OCI-M2 (cell line): ENCODE results near the gene FEV.

Experiments used
- DNase-seq: peaks from one replicate; lab custom pipeline; 2025; ENCODE audit not compliant: unreplicated experiment; lab: John Stamatoyannopoulos, UW

FEV gene

GRCh38 chr2:218993345-218994315 lies 8.6 kb upstream of the FEV start, which contains the start of gene CRYBA2:
CRYBA2 (minus strand) TSS chr2:218993422; CDS start chr2:218993176, 246 bp downstream.
- no peak for DNase-seq

DNA sequence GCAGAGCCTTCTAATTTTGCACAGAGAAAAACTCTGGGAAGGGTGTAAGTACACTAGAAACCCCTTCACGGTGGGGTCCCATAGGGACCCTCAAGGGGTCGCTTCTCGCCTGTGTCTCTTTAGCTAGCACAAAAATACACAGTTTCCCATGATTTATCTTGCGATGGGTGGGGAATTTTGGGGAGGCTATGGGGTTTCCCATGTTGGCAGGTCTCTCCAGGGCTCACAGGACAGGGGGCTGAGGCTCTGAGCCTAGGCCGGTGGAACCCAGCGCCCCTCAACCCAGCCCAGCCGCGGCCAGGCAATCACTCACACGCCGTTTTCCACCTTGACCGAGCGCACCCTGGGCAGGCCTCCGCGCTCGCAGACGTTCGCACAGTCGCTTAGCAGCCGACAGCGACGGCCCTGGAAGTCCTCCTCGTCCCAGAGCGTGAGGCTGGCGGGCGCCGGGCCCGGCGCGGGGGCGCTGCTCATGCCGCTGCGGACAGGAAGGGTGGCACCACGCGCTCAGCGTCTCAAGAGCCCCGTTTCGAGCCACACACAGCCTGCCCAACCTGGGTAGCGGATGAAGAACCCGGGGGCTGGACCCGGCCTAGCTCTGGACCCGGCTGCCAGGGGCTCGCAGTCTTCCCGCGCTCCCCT lies 7.8 kb upstream of the FEV start:
- no peak for DNase-seq

GRCh38 chr2:218992196-218992595 lies 7.2 kb upstream of the FEV start:
- DNase-seq: no peak

DNA sequence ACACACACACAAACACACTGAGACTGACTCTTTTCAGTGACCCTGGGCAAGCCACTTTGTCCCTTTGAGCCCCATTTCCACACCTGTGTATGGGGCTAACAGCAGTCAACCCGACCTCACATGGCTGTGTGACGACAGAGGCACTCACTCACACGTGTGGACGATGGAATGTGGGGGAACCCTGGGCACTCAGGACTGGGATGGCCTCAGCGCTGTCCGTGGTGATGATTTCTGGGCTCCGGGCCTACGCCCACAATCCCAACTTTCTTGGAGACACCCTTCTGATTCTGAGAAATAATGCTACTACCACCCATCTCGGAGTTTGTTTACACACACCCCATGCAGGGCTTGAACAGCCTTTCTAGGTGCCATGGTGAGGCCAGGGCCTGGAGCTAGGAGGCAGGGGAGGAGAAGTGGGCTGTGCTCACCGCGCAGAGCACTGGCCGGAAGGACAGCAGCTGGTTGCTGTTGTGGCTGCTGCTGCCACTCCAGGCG lies 6.7 kb upstream of the FEV start:
- no peak for DNase-seq

DNA sequence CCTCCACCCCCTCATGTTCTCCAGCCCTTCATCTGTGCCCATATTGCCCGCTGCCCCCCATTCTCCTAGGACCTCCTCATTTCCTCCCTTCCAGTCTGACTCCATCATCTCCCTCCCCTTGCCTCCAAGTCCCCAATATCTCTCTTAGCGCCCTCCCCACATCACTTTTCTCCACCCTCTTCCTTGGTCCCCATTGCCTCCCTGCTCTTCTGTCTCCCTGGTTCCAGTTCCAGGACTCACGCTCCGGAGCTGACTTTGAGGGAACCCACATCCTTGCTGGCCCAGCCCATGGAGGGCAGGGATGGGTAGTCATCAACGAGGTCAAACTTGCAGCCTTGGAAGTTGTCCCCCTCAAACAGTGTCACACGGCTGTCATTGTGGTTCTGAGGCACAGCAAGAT lies 5.6 kb upstream of the FEV start:
- DNase-seq: no peak

GRCh38 chr2:218990052-218990451 lies 5.1 kb upstream of the FEV start:
- no peak for DNase-seq

DNA sequence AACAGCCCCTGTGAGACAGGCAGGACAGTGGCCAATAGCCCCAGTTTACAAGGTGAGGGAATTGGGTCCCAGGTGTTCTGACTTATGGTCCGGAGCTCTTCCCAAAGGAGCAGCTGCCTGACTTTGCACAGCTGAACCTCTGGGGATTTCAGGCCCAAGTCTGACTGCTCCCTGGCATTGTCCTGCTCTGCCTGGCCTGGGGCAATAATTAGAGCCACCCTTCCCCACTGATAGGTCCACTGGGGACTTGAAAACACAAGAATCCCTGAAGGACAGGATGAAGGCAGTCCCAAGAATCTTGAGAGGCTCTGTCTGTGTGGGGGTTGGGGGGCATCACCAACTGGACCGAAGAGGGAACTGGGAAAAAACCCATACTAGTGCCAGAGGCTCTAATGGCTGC lies 3.7 kb upstream of the FEV start:
- DNase-seq: no peak

- DNase-seq: no peak
These were observed 3.2 kb upstream of the FEV start for GRCh38 chr2:218988164-218988563.

GRCh38 chr2:218986148-218986761 lies 1.3 kb upstream of the FEV start:
- no peak for DNase-seq

GRCh38 chr2:218985325-218986091 lies 524 bp upstream of the FEV start:
- DNase-seq: no peak

- no peak for DNase-seq
These were observed 554 bp downstream of the FEV start for GRCh38 chr2:218984239-218985020.

- DNase-seq: no peak
These were observed 1.1 kb downstream of the FEV start for GRCh38 chr2:218983934-218984238.

DNA sequence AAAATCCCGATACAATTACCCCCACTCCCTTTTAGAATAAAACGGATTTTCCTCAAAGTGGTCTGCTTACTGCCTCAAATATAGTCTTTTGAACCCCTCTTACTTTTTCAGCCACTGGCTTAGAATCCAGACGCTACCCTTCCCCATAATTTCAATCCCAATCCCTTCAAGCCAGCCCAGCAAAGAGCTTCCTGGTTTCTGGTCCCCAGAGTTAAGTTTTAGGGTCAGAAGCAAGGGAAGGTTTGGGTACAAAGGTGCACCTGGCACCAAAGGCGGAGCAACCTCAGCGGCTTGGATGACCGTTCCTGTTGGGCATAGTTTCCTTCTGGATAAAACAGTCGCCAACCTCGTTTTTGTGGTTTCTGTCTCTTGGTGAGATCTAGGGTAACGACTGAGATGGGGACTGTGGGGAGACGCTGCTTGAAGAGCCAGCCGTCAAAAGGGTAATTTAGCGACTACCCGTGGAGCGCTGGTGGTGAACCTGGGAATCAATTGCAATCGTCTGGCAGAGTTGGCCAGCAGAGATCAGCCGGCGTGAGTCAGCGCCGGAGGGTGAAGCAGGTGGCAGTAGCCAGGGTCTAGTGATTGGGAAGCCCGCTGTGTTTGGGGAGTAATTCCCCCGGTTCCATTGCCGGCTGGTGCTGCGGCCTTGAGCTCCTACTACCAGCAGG lies 1.6 kb downstream of the FEV start:
- DNase-seq: no peak

- no peak for DNase-seq
These were observed 2.3 kb downstream of the FEV start for GRCh38 chr2:218982586-218983262.

DNA sequence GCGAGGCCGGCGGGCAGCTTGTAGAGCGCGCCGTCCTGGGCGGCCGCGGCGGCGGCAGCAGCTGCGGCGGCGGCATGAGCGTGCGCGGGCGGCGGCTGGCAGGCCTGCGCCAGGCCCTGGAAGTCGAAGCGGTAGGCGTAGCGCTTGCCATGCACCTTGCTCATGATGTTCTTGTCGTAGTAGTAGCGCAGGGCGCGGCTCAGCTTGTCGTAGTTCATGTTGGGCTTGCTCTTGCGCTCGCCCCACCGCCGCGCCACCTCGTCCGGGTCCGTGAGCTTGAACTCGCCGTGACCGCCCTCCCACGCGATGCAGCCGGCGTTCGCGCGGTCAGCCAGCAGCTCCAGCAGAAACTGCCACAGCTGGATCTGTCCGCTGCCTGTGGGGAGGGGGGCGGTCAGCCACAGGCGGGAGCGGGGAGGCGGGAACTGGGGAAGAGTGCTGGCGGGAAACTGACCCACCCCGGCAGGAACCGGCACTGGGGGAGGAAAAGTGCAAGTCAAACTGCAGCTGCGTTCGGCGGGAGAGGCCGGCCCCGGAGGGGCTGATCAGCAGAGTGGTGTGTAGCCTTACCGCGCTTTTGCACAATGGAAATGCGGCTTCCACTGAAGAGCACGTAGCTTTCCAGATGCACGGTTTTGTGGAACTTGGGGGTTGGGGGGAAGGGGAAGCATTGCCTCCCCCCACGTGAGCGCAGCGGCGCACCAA lies 3.0 kb downstream of the FEV start:
- no peak for DNase-seq

- DNase-seq: no peak
These were observed 3.5 kb downstream of the FEV start for GRCh38 chr2:218981390-218981880.

DNA sequence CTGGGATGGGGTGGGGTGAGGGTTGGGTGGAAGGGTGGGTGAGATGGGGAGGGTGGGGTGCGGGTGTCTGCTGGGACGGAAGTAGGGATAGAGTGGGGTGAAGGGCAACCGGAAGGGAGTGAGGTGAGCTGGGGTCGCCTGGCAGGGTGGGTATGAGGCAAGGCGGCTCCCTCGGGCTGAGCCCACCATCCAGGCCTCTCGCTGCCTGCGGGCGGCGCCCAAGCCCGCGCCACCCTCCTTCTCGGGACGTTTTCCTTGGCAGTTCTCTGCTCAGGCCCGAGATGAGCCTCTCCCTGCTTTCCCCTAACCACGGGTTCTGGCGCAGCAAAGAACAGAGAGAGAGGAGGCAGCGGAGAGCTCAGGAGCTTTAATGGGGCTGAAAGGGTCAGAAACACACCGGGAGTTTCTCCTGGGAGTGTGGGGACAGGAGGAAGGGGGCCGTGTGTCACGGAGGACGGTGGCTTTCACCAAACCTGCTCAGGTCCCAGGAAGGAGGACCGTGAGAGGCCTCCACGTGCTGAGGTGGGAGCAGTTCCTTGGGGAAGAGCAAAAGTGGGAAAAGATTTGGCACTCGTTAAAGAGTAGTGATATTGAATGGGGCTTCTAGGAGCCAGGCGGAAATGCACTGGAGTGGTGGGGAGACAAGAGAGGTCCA lies 4.1 kb downstream of the FEV start:
- DNase-seq: no peak
